NCI-H774 (cell line): ENCODE data around the gene HTR1E.
"Not testable (repeated sequence)": the region's sequence is repeated elsewhere in the genome, so short reads cannot be mapped to it uniquely, and the experiment has no call there.

ENCODE experiments used
- DNase-seq: peaks from one replicate; lab custom pipeline; 2025; lab: John Stamatoyannopoulos, UW

Gene HTR1E, protein sequence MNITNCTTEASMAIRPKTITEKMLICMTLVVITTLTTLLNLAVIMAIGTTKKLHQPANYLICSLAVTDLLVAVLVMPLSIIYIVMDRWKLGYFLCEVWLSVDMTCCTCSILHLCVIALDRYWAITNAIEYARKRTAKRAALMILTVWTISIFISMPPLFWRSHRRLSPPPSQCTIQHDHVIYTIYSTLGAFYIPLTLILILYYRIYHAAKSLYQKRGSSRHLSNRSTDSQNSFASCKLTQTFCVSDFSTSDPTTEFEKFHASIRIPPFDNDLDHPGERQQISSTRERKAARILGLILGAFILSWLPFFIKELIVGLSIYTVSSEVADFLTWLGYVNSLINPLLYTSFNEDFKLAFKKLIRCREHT

DNA sequence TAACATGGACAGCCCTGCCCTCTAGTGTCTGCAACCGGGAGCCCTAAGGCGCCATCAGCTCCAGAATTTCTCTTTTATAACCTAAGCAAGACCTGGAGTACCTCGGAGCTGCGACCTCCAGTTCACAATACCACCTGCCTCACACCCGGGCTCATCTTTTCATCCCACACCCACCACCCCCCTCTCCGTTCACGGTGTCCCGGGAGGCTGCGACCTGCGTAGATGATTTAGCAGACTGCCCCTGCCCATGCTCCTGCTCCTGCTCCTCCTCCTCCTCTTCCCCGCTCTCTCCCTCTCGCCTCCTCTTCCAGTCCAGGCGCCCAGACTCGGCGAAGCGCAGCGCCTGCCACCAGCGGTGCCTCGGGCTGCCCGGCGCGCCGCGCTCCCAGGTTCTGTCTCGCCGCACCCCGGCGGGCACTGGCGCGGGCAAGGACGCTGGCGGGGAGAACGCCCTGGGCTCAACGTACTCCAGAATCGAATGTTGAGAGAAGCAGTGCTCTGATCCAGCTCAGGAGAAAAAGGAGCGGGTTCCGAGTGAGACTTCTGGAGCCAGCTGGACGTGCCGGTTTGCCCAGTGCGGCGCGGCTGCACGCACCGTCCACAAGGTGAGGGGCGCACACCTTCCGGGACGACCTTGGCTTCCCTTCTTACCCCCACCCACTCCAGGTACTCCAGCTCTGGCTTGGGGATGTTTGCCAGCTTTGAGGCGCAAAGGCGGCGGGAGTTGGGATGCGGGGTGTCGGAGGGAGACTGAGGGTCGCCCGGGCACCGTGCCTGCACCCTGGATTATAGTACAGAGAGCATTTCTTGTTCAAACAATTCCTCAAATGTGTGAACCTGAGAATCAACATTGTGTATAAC is at the start of gene HTR1E:
Gene HTR1E (plus strand): TSS at position 310 of the 861 bp plus-strand sequence. CDS start 77,807 bp downstream, outside the sequence.
- peak; percentile 78 for DNase-seq

DNA sequence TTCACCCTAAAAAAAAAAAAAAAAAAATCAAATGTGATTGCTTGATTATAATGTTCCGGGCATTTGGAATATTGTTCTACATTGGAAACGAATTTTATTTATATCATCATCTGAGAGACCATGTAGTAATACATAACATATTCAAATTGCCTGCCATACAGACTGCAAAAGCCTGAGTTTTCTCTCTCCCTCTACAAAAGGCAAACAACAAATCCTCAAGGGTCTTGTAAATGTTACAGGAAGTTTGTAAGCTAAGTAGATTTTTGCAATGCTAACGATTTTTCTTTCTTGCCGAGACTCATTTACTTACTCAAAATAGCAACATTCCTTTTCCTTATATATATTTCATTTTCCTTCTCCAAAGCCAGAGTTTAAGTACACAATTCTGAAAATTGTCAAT is 49.0 kb upstream of the HTR1E start:
- DNase-seq = no peak

DNA sequence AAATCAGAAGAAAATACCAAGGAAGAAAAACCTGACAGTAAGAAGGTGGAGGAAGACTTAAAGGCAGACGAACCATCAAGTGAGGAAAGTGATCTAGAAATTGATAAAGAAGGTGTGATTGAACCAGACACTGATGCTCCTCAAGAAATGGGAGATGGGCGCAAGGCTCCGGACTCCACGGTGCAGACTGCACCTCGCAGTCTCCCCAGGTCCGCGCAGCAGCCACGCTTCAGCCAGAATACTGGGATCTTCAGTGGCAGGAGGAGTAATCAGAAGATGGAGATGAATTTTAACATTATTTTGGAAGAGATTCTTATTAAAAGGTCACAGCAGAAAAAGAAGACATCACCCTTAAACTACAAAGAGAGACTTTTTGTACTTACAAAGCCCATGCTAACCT is 40.1 kb upstream of the HTR1E start:
- not testable (repeated sequence) for DNase-seq

DNA sequence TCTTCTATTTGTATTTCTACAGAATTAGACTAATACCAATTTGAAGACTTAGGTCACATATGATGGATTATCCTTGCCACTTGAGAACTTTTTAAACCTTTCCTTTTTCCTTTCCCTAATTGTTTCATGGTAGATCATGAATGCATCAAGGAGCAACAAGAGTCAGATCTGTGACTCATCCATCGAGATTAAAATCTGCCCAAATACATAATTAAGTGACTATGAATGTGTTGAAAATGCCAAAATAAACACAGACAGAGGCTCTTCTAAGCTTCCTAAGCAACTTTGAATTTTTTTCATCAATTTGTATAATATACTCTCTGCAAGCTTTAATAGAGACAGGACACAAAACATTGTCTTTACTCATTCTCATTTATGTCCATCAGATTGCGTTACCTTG is 23.5 kb upstream of the HTR1E start:
- no peak for DNase-seq

DNA sequence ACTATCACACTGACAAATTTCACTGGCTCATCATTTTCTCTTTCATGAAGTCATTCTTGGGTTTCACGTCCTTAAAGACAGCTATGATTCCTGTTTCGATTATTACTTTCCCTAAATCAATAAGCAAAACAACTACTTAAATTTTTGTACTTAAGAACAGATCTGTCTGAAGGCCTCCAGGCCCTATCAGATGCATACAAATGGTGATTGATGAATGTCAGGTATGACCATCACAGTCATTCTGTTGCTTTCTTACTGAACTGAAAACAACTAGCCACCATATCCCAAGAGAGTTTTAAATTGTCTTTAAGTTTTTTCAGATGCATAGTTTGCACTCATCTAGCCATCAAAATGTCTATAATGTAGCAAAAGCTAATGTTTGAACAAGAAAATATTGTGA is 20.9 kb upstream of the HTR1E start:
- DNase-seq = no peak

DNA sequence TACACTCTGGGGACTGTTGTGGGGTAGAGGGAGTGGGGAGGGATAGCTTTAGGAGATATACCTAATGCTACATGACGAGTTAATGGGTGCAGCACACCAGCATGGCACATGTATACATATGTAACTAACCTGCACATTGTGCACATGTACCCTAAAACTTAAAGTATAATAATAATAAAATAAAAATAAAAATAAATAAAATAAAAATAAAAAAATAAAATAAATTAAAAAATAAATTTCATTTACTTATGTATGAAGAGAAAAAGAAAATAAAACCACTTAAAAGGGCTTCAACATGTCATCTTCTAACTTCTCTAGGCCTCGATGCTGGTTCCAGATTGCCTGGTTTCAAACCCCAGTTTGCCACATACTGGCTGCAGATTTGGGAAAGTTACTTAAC is 10.2 kb upstream of the HTR1E start:
- DNase-seq = not testable (repeated sequence)

DNA sequence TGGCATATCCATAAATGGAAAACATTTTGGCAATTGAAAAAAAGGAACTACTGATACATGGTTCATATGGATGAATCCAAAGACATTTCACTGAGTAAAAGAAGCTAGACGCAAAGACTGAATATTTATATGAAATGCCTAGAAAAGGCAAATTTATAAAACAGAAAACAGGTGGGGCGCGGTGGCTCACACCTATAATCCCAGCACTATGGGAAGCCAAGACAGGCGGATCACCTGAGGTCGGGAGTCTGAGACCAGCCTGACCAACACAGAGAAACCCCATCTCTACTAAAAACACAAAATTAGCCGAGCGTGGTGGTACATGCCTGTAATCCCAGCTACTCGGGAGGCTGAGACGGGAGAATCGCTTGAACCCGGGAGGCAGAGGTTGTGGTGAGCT is 9.5 kb upstream of the HTR1E start:
- DNase-seq = not testable (repeated sequence)

DNA sequence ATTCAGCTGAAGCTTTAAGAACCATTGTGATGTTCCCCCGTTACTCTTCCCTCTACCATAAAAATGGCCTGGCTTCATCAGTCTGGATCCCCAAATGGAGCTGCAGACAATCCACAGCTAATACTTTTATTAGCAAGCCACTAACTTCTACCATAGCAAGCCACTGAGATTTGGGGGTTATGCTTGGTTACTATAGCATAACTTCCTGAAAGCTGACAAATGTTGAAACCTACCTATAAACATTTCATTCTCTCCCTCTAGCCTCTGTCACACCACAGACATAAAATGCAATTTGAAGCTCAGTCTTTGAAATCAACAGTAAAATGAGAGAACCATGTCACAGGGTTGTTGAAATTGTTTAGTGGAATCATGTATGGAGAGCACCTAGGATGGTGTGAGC is 3.0 kb upstream of the HTR1E start:
- no peak for DNase-seq

DNA sequence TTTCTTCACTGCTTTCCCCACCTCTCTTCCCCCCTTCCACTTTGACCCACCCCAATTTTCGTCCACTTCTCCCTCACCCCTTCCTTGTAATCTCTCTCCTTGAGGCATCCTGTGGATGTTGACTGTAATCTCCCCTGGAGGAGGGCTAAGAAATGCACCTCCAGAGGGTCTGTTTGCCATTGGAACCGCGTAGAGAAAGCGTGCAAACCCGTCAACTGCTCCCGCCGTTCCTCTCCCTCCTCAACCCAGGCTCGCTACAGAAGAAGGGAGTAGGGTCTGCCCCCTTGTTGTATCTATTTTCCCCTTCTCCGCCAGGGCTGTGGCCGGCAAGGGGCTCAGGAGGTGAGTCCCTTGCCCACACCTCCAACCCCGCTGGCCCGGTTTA is 502 bp upstream of the HTR1E start:
- DNase-seq = no peak

DNA sequence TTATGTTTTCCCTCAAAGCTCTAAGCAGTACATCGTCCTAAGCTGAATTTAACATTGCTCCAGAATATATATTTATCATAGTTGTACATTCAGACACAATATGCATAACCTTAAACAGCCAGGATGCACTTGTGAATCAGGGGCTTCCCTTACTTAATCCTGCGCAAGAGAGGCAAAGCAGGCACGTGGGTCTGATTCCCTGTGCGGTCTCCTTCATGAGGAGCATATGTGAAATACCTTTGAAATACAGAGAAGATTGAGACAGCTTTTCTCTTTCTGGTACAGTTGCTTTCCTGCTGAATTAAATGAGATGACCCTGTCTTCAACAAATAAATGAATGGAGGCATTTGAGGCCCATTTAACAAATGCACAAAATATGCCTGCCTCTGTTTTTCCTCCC is 1.5 kb downstream of the HTR1E start:
- DNase-seq = no peak

DNA sequence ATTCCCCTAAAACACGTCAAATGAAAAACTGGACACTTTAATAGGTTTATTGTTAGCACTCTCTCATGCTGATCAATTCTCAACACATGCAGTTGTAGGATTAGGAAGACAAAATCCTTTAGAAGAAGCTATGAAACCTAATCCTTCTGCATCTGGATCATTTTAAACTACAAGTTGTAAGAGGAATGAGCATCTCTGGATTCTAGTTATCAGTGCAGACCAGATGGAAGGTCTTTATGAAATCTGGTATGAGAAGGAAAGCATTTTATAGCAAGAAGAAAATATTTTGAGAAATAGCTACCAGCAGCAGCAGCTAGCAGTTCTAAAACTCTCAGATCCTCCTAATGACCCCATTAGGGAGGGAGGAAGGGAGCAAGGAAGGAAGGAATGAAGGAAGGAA is 4.1 kb downstream of the HTR1E start:
- no peak for DNase-seq

DNA sequence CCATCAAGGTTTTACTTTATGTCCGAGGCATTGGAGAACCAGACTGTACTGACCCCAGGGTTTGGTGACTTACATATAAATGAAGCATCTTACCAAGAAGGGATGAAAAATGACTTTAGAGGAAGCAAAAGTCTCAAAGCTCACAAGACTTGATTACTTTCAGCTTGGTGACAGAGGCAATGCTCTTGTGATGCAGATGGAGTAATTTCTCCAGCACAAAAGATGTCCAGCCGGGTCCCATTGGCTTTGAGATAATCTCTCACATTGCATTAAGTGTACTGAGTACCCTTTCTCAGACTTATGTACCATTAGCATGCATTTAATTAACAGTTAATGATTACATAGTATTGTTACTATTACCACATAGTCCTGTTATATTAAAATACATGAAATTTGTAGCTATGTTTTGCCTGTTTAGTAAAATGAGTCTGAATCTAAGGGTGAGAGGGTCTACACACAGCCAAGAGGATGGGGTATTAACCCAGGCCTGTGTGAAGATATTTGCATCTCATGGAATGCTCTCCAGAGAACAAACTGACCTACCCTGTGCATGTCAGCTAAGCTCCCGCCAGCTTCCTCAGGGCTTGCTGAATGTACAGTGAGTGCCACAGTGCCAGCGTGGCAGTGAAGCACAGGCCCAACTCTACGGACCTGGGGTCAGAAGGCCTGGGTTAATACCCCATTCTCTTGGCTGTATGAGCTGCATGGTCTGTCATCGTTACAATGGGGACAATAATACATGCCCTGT is 5.6 kb downstream of the HTR1E start:
- DNase-seq = no peak

DNA sequence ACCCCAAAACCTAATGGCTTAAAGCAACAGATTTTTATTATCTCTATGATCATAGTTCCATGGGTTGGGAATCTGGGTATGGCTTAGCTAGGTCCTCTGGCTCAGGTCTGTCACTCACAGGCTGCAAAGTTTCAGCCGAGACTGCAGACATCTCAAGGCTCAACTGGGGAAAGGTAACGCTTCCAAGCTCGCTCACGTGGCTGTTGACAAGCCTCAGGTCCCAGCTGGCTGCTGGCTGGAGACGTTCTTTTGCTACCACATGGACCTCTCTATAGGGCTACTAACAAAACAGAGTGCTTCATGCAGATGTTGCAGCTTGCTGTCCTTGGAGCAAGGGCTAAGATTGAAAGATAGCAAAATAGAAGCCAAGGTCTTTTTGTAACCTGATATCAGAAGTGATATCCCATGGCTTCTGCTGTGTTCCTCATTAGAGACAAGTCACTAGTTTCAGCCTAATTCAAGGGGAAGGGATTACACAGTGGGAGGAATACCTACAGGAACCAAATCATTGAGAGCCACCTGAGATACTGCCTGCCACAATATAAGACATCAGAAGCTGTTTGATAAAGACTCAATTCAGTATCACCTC is 6.6 kb downstream of the HTR1E start:
- DNase-seq = no peak

DNA sequence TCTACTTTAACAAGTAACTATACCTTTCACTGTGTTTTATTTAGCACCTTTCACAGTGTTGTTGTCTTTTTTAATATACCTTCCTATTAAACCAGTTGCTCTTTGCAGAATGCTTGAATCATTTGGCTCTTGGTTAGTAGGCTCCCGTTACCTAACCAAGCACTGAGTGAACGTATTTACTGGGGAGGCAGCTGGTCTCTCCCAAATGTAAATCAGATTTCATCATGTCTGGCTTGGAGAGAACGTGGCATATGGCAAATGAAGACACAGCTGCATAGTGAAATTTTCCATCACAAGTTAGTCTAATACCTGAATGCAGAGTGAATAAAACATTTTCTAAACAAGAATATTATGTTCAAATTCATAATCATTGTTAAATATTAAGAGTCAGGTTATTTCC is 12.4 kb downstream of the HTR1E start:
- no peak for DNase-seq

DNA sequence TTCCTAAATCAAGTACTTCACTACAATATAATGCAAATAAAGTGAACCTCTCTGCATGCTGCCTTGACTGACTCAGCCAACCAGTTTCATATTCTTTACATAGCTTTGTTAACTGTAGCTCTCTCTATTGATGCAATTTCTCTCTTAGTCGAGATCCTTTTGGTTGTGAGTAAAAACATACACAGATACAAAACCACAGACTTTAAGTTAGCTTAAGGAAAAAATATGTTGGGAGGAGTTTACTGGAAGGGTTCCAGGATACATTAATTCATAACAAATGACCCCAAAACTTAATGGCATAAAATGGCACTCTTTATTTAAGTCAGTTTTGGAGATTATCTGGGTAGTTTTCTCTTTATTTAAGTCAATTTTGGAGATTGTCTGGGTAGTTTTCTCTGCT is 15.7 kb downstream of the HTR1E start:
- DNase-seq = no peak

DNA sequence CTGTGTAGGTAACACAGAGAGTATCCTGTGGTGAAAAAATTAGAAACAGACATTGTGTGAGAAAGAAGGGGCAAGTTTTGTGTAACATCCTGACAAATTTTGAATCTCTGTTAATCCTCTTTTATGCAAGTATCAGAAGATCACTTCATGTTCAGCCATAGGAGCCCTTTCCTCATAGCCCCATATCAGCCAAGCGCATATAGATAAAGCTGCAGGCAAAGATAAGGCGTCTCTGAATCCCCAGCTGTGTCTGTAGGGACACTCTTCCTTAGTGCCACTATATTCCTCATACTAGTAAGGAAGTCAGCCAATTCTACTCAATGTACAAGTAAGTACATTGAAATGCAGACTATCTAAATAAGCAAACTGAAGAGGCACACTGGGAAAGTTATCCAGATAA is 22.3 kb downstream of the HTR1E start:
- no peak for DNase-seq

DNA sequence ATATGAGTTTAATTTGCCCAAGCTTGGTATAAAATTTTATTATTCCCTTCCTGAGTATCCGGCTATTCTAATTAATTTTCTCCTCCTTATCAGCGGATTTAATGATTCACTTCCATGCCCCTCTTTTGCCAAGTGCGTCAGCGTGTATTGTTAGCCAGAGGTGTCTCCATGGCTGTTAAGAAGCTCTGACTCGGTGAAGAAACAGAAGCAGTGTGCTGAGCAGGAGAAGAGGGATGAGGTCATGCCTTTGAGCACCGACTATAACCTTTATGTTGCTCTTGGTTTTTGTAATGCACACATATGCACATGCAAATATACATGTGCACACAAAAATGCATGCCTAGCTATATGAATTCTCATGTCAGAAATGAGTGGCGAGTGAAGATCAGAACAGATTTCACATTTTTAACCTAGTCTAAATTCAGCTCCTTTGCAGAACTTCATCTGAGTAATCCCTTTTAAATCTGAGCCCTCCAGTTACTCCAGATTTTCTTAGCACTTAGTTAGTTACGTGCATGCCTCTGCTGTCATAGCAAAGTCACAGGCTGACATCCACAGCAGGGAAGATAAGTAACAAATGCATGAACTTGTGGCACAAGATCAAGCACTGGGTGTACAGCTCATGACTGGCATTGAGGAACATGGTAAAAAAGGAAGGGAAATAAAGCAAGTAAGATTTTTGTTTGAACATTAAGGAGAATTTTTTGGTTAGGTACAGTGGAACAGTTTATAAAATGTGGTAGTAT is 24.3 kb downstream of the HTR1E start:
- DNase-seq = no peak

DNA sequence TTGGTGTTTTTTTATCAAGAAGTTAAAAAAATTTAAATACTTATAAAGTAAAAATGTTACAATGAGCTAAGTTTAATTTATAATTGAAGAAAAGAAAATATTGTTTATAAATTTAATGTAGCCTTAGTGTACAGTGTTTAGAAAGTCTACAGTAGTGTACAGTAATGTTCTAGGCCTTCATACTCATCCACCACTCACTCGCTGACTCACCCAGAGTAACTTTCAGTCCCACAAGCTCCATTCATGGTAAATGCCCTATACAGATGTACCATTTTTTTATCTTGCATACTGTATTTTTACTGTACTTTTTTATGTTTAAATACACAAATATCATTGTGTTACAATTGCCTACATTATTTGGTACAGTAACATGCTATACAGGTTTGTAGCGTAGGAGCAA is 26.0 kb downstream of the HTR1E start:
- no peak for DNase-seq

DNA sequence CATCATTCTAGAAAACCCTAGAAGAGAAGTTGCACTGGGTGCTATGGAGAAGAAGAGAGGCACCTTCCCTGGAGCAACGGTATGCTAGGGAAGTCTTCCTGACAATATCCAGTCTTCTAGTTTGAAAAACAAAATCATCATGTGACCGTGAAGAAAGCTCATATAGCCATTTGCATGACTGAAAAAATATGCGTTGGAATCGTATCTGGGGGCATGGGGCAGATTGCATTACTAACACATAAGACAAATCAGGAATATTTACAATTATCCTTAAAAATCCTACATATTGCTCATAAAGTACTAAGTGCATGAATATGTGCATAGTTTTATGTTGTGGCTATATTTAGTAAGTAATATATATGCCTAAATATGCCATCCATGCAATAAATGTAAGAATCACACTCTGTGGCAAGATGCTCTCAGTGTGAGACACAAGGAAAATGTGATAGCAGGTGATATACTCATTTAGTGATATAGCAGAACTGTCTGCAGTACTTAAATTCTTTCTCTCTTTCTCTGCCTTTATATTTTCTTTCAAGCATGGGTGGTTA is 26.8 kb downstream of the HTR1E start:
- no peak for DNase-seq

DNA sequence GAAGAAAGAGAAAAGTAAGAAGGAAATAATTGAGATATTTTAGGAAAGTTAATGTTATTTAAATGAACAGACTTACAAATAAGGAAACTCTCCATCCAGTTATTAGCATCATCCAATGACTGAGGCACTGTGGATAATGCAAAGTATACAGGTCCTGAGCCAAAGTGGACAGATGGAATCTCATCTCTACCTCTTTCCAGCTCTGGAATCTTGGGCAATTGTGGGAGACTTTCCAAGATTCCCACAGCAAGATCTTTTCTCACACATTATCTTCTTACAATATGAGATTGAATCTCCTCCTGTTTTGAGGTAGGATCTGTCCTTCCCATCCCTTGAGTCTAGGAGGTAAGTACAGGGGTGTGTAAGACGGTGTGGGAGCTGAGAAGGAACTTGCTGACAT is 28.9 kb downstream of the HTR1E start:
- DNase-seq = no peak

DNA sequence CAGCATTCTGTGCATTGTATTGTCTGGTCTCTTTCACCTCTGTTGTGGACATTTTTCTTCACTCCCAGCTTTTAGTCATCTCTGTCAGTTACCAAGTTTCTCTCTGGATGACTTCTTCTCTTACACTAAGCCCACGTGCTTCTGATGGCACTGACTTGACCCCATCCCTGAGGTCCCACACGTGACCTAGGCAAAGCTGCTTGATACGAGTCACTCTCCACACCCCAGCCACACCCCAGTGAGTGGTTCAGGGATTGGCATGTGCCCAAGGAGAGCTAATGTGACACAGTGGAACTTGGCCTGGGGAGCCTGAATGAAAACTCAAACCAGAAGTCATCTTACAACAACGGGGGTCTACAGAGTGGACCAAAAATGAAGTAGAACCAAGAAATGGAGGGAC is 32.2 kb downstream of the HTR1E start:
- no peak for DNase-seq
